Right lobe of liver (tissue), 4 donors: Measurements from ENCODE around the gene TFF1.

Source experiments
- POLR2A ChIP-seq: fragments of 450-650 bp; IDR thresholded peaks from one replicate; pipeline ENCODE4 v1.6.1; 2017; ENCODE audit warnings: antibody characterized with exemption, mild to moderate bottlenecking
- TF ChIP-seq, protein P1 (sequence below), 4 donors: fragments of 200-600 bp in 3 of 4; fragments of 450-650 bp in 1 of 4; IDR thresholded peaks; one replicate each; pipeline versions ENCODE4 v1.5.1 to v1.8.0; 2016 to 2022; ENCODE audit warnings: antibody characterized with exemption in 4 of 4, mild to moderate bottlenecking in 2 of 4
- donor health status: DM: no; HTN: no; CAD: no.
- donor health status: DM: no; HTN: no; CAD: no.
- donor health status: DM: no; HTN: yes; CAD: no.

DNA sequence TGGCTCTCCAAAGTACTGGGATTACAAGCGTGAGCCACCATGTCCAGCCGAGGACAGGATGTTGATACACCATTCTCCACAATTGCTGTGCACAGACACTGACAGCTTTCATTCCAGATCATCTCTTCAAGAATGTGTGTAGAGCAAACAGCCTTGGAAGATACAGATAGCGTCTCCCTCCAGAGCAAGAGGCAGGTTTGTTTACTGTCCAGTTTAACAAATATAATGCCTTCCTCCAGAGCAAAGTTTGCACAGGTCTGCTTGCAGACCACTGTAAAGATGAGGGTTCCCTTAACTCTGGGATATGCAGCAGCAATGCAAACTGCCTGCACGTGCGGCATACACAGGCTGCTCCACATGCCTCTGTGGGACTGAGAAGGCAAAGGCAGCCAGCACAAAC, 25.0 kb upstream of the TFF1 start:
- TF ChIP-seq, protein P1, sequence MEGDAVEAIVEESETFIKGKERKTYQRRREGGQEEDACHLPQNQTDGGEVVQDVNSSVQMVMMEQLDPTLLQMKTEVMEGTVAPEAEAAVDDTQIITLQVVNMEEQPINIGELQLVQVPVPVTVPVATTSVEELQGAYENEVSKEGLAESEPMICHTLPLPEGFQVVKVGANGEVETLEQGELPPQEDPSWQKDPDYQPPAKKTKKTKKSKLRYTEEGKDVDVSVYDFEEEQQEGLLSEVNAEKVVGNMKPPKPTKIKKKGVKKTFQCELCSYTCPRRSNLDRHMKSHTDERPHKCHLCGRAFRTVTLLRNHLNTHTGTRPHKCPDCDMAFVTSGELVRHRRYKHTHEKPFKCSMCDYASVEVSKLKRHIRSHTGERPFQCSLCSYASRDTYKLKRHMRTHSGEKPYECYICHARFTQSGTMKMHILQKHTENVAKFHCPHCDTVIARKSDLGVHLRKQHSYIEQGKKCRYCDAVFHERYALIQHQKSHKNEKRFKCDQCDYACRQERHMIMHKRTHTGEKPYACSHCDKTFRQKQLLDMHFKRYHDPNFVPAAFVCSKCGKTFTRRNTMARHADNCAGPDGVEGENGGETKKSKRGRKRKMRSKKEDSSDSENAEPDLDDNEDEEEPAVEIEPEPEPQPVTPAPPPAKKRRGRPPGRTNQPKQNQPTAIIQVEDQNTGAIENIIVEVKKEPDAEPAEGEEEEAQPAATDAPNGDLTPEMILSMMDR (IDR thresholded peaks at IDR 0.05), result no peak
- no peak for TF ChIP-seq POLR2A
